HCT116 (cell line): ENCODE measurements around the gene TTC12. TPM values are rescaled to one million over a fixed set of nuclear protein-coding genes. Genes with fewer than 3 reads are reported as not detected.

Source experiments
- ATAC-seq: fragments of 200-7000 bp; cut with Tn5 transposase; 2 replicates; pipeline ENCODE4 v1.9.1; 2020; ENCODE audit warnings: mild to moderate bottlenecking, moderate library complexity
- BruUV-seq: library from RNA; stranded (reverse); fragments of 400-500 nt; replicated peaks from 2 replicates; lab custom pipeline; 2021; lab: Mats Ljungman, UMichigan
- CTCF ChIA-PET: fragments of 300-600 bp; sonication (Branson Sonifier 250); formaldehyde crosslinking; loops from one replicate; lab custom pipeline; 2021; ENCODE audit warnings: antibody characterized with exemption; lab: Charles Lee
- POLR2A ChIA-PET: fragments of 300-600, 350-600 bp; sonication (Branson Sonifier 250); formaldehyde crosslinking; loops from one replicate; lab custom pipeline; 2021; ENCODE audit warnings: antibody characterized with exemption; lab: Charles Lee
- RAD21 ChIA-PET, 2 experiments: fragments of 300-600 bp; sonication (Branson Sonifier 250); formaldehyde crosslinking; loops; one replicate each; lab custom pipeline; 2023; ENCODE audit warnings: low total read pairs in 2 of 2; ENCODE audit not compliant: uncharacterized antibody in 2 of 2, unreplicated experiment in 2 of 2, low non-redundant PET in 1 of 2; lab: Charles Lee
- DNase-seq: peaks from one replicate; pipeline ENCODE4 v3.0.0-alpha.2; 2010; ENCODE audit warnings: low read depth, low spot score
- H2AFZ ChIP-seq: fragments of 200-600 bp; shearing (Covaris generic), sonication (generic); 2 replicates; pipeline ENCODE4 v1.6.1; 2017; ENCODE audit warnings: low read depth, mixed run types, mixed read lengths, antibody characterized with exemption, low read length; ENCODE audit not compliant: poor library complexity, severe bottlenecking
- H3K27ac ChIP-seq: 2 replicates; pipeline ENCODE4 v1.5.1; 2012; ENCODE audit warnings: low read depth, low read length
- H3K27me3 ChIP-seq: fragments of 200-600 bp; sonication (generic); 2 replicates; pipeline ENCODE4 v1.6.1; 2016; ENCODE audit warnings: mixed run types, low read length, mixed read lengths; ENCODE audit not compliant: insufficient read depth
- H3K36me3 ChIP-seq, 2 experiments: fragments of 200-500 bp in 1 of 2; fragments of 200-600 bp in 1 of 2; sonication (Bioruptor generic) in 1 of 2; sonication (generic) in 1 of 2; 2 replicates each; pipeline versions ENCODE4 v1.5.1 to v1.6.1; 2014 to 2016; ENCODE audit warnings: low read length in 2 of 2, inconsistent platforms in 1 of 2, mixed read lengths in 1 of 2, mixed run types in 1 of 2; ENCODE audit not compliant: insufficient read depth in 2 of 2, control insufficient read depth in 1 of 2
- H3K4me1 ChIP-seq, 2 experiments: fragments of 200-600 bp in 1 of 2; sonication (generic) in 1 of 2; 2 replicates each; pipeline versions ENCODE4 v1.5.1 to v1.6.1; 2012 to 2017; ENCODE audit warnings: low read length in 2 of 2, inconsistent platforms in 1 of 2, mild to moderate bottlenecking in 1 of 2, mixed read lengths in 1 of 2, mixed run types in 1 of 2, moderate library complexity in 1 of 2; ENCODE audit not compliant: insufficient read depth in 2 of 2, control insufficient read depth in 1 of 2
- H3K4me2 ChIP-seq: fragments of 200-600 bp; sonication (generic); 2 replicates; pipeline ENCODE4 v1.6.1; 2017; ENCODE audit warnings: mixed run types, low read length, mixed read lengths
- H3K4me3 ChIP-seq, 2 experiments: fragments of 200-600 bp in 1 of 2; sonication (generic) in 1 of 2; replicated peaks in 1 of 2; 2 replicates each; pipeline ENCODE4 v1.5.1; 2011 to 2016; ENCODE audit warnings: low read length in 2 of 2, control low read depth in 1 of 2, low read depth in 1 of 2, mild to moderate bottlenecking in 1 of 2, mixed read lengths in 1 of 2, mixed run types in 1 of 2
- H3K79me2 ChIP-seq: fragments of 200-600 bp; sonication (generic); 2 replicates; pipeline ENCODE4 v1.6.1; 2017; ENCODE audit warnings: mild to moderate bottlenecking, mixed run types, low read length, moderate library complexity, mixed read lengths; ENCODE audit not compliant: insufficient read depth
- H3K9ac ChIP-seq: fragments of 200-600 bp; sonication (generic); 2 replicates; pipeline ENCODE4 v1.6.1; 2016; ENCODE audit warnings: low read length, mixed read lengths
- H3K9me2 ChIP-seq: fragments of 200-600 bp; sonication (generic), shearing (Covaris generic); 2 replicates; pipeline ENCODE4 v1.6.1; 2017; ENCODE audit warnings: mixed run types, mild to moderate bottlenecking, moderate library complexity; ENCODE audit not compliant: insufficient read depth
- H3K9me3 ChIP-seq, 2 experiments: fragments of 200-500 bp in 1 of 2; fragments of 200-600 bp in 1 of 2; sonication (Bioruptor generic) in 1 of 2; sonication (generic) in 1 of 2; 2 replicates each; pipeline ENCODE4 v1.6.1; 2014 to 2017; ENCODE audit warnings: low read length in 2 of 2, mixed read lengths in 2 of 2, inconsistent platforms in 1 of 2, low read depth in 1 of 2, mild to moderate bottlenecking in 1 of 2, mixed run types in 1 of 2, moderate library complexity in 1 of 2; ENCODE audit not compliant: control insufficient read depth in 1 of 2, insufficient read depth in 1 of 2
- H4K20me1 ChIP-seq: fragments of 200-600 bp; sonication (generic), shearing (Covaris generic); 2 replicates; pipeline ENCODE4 v1.6.1; 2017; ENCODE audit warnings: mixed run types, mild to moderate bottlenecking, moderate library complexity; ENCODE audit not compliant: insufficient read depth
- CEBPB ChIP-seq: IDR thresholded peaks from 2 replicates; pipeline ENCODE4 v1.6.1; 2012; ENCODE audit warnings: low read depth
- EGR1 ChIP-seq: IDR thresholded peaks from 2 replicates; pipeline ENCODE4 v1.6.1; 2012; ENCODE audit warnings: low read depth
- ELF1 ChIP-seq: IDR thresholded peaks from 2 replicates; pipeline ENCODE4 v1.6.1; 2012; ENCODE audit warnings: low read depth, borderline replicate concordance
- EZH2 ChIP-seq: fragments of 200-600 bp; sonication (generic); IDR thresholded peaks from 2 replicates; pipeline ENCODE4 v1.6.1; 2017; ENCODE audit warnings: antibody characterized with exemption, mixed run types
- EZH2phosphoT487 ChIP-seq: fragments of 200-600 bp; IDR thresholded peaks from 2 replicates; pipeline ENCODE4 v1.6.1; 2018; ENCODE audit warnings: antibody characterized with exemption, borderline replicate concordance
- JUND ChIP-seq: IDR thresholded peaks from 2 replicates; pipeline ENCODE4 v1.6.1; 2012
- POLR2A ChIP-seq: IDR thresholded peaks from 2 replicates; pipeline ENCODE4 v1.7.0; 2011; ENCODE audit warnings: borderline replicate concordance; ENCODE audit not compliant: insufficient read depth, insufficient read length; ENCODE audit errors: extremely low read depth
- POLR2AphosphoS5 ChIP-seq: IDR thresholded peaks from 2 replicates; pipeline ENCODE4 v1.6.1; 2011; ENCODE audit warnings: mild to moderate bottlenecking, low read depth, low read length, moderate library complexity
- RAD21 ChIP-seq: IDR thresholded peaks from 2 replicates; pipeline ENCODE4 v1.6.1; 2012; ENCODE audit warnings: low read depth, mild to moderate bottlenecking
- SIN3A ChIP-seq: IDR thresholded peaks from 2 replicates; pipeline ENCODE4 v1.6.1; 2012; ENCODE audit warnings: low read depth
- SP1 ChIP-seq: IDR thresholded peaks from 2 replicates; pipeline ENCODE4 v1.6.1; 2012; ENCODE audit warnings: low read depth
- SRF ChIP-seq: IDR thresholded peaks from 2 replicates; pipeline ENCODE4 v1.6.1; 2012; ENCODE audit warnings: low read depth
- TCF7L2 ChIP-seq: IDR thresholded peaks from 2 replicates; pipeline ENCODE4 v1.7.0; 2011; ENCODE audit warnings: borderline replicate concordance, inconsistent platforms; ENCODE audit not compliant: insufficient read depth, insufficient read length; ENCODE audit errors: extremely low read depth
- YY1 ChIP-seq: IDR thresholded peaks from 2 replicates; pipeline ENCODE4 v1.6.1; 2011; ENCODE audit warnings: low read length, low read depth, moderate library complexity, mild to moderate bottlenecking; ENCODE audit not compliant: insufficient replicate concordance; ENCODE audit errors: extremely low read depth
- ZNF274 ChIP-seq: fragments of 200-500 bp; sonication (Bioruptor generic); IDR thresholded peaks from 2 replicates; pipeline ENCODE4 v1.6.1; 2014; ENCODE audit warnings: mild to moderate bottlenecking, low read depth, low read length, inconsistent platforms
- intact Hi-C: fragments of 100-400 bp; cut with micrococcal nuclease; formaldehyde crosslinking; loops from 2 replicates; pipeline ENCODE4 v1.10.0; 2022
- total RNA-seq: library from RNA; stranded (reverse); gene quantifications from one replicate; pipeline ENCODE4 v1.2.1, GENCODE V29; 2021; ENCODE audit not compliant: unreplicated experiment
- TF ChIP-seq, protein P1 (sequence below): IDR thresholded peaks from 2 replicates; pipeline ENCODE4 v1.6.1; 2011; ENCODE audit warnings: mild to moderate bottlenecking, low read length, moderate library complexity; ENCODE audit not compliant: insufficient replicate concordance; ENCODE audit errors: extremely low read depth
- TF ChIP-seq, protein P2 (sequence below): IDR thresholded peaks from 2 replicates; pipeline ENCODE4 v1.6.1; 2012; ENCODE audit warnings: low read depth
- TF ChIP-seq, protein P3 (sequence below): IDR thresholded peaks from 2 replicates; pipeline ENCODE4 v1.6.1; 2012

The TTC12 gene
- total RNA-seq, 1 experiment from 2014 or later, result 12.6 TPM

DNA sequence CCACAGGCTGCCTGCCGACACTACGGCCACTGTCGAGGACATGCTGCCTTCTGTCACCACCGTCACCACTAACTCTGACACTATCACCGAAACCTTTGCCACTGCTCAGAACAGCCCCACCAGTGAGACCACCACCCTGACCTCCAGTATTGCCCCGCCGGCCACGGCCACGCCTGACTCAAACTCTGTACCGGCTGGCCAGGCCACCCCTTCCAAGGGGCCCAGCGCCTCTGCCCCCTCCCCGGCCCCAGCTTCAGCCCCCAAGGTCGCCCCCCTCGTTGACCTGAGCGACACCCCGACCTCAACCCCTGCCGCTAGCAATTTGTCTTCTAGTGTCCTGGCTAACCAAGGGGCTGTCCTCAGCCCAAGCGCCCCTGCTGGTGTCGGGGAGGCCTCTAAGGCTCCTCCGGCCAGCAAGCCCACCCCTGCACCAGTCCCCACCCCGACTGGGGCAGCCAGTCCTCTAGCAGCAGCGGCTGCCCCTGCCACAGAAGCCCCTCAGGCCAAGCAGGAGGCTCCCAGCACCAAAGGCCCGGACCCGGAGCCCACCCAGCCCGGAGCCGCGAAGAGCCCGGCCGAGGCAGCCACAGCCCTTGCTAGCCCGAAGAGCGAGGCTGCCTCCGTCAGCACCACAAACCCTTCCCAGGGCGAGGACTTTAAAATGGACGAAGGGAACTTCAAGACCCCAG, 41.3 kb upstream of the TTC12 start:
- Histone ChIP-seq H3K9me3 (no peaks in the 10 kb centered on the region), H3K4me3 (no peak overlapping the region), H2AFZ (no peak overlapping the region), H3K36me3 (no peaks in the 10 kb centered on the region), H3K9me2 (no peaks in the 10 kb centered on the region), H3K9ac (no peak overlapping the region), H3K4me2 (no peak overlapping the region), H3K27me3 (peaks cover 27% of the 10 kb centered on the region; the same call in 1 of the 2 replicates), H3K27ac (no peak overlapping the region), H3K4me1 (no peaks in the 10 kb centered on the region), H4K20me1 (no peaks in the 10 kb centered on the region), H3K79me2 (no peaks in the 10 kb centered on the region)
- BruUV-seq, result no TSS peak
- ATAC-seq (no peak), DNase-seq (no peak)
- ChIA-PET POLR2A (no interaction called here), RAD21 (interaction anchor here in 1 of 2 experiments (1.7 kb wide), 1 partner anchor 17 kb away, joined by 3 read pairs; no protein-coding TSS in a partner anchor), CTCF (no interaction called here)
- TF ChIP-seq POLR2A (no peak), RAD21 (no peak), SP1 (no peak), SRF (no peak), JUND (no peak), EGR1 (no peak), ELF1 (no peak), EZH2 (no peak), CEBPB (no peak), SIN3A (no peak), EZH2phosphoT487 (no peak), TCF7L2 (no peak), POLR2AphosphoS5 (no peak), ZNF274 (no peak), YY1 (no peak)
- TF ChIP-seq, protein P1, sequence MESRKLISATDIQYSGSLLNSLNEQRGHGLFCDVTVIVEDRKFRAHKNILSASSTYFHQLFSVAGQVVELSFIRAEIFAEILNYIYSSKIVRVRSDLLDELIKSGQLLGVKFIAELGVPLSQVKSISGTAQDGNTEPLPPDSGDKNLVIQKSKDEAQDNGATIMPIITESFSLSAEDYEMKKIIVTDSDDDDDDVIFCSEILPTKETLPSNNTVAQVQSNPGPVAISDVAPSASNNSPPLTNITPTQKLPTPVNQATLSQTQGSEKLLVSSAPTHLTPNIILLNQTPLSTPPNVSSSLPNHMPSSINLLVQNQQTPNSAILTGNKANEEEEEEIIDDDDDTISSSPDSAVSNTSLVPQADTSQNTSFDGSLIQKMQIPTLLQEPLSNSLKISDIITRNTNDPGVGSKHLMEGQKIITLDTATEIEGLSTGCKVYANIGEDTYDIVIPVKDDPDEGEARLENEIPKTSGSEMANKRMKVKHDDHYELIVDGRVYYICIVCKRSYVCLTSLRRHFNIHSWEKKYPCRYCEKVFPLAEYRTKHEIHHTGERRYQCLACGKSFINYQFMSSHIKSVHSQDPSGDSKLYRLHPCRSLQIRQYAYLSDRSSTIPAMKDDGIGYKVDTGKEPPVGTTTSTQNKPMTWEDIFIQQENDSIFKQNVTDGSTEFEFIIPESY, result no peak
- TF ChIP-seq, protein P2, sequence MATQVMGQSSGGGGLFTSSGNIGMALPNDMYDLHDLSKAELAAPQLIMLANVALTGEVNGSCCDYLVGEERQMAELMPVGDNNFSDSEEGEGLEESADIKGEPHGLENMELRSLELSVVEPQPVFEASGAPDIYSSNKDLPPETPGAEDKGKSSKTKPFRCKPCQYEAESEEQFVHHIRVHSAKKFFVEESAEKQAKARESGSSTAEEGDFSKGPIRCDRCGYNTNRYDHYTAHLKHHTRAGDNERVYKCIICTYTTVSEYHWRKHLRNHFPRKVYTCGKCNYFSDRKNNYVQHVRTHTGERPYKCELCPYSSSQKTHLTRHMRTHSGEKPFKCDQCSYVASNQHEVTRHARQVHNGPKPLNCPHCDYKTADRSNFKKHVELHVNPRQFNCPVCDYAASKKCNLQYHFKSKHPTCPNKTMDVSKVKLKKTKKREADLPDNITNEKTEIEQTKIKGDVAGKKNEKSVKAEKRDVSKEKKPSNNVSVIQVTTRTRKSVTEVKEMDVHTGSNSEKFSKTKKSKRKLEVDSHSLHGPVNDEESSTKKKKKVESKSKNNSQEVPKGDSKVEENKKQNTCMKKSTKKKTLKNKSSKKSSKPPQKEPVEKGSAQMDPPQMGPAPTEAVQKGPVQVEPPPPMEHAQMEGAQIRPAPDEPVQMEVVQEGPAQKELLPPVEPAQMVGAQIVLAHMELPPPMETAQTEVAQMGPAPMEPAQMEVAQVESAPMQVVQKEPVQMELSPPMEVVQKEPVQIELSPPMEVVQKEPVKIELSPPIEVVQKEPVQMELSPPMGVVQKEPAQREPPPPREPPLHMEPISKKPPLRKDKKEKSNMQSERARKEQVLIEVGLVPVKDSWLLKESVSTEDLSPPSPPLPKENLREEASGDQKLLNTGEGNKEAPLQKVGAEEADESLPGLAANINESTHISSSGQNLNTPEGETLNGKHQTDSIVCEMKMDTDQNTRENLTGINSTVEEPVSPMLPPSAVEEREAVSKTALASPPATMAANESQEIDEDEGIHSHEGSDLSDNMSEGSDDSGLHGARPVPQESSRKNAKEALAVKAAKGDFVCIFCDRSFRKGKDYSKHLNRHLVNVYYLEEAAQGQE, result no peak
- TF ChIP-seq, protein P3, sequence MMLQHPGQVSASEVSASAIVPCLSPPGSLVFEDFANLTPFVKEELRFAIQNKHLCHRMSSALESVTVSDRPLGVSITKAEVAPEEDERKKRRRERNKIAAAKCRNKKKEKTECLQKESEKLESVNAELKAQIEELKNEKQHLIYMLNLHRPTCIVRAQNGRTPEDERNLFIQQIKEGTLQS, result no peak
- intact Hi-C loops, result no loop called here
